OCI-LY7 (cell line): ENCODE results near the gene SINHCAF.

Experiments
- CTCF ChIP-seq: fragments of 200-600 bp; sonication (generic); conservative IDR thresholded peaks from 2 replicates; pipeline ENCODE4 v1.5.1; 2014; ENCODE audit warnings: mild to moderate bottlenecking, antibody characterized with exemption, low read length, moderate library complexity, mixed read lengths
- EZH2phosphoT487 ChIP-seq: fragments of 200-600 bp; sonication (generic); IDR thresholded peaks from 2 replicates; pipeline ENCODE4 v1.6.1; 2018; ENCODE audit warnings: low read depth, borderline replicate concordance, mild to moderate bottlenecking, mixed run types, antibody characterized with exemption, low read length, moderate library complexity, mixed read lengths

- no peak for TF ChIP-seq CTCF
- TF ChIP-seq EZH2phosphoT487 = no peak
These were observed 22.5 kb downstream of the SINHCAF start for GRCh38 chr12:31303466-31303865.
